ENCODE measurements around the gene CLASRP.

DNA sequence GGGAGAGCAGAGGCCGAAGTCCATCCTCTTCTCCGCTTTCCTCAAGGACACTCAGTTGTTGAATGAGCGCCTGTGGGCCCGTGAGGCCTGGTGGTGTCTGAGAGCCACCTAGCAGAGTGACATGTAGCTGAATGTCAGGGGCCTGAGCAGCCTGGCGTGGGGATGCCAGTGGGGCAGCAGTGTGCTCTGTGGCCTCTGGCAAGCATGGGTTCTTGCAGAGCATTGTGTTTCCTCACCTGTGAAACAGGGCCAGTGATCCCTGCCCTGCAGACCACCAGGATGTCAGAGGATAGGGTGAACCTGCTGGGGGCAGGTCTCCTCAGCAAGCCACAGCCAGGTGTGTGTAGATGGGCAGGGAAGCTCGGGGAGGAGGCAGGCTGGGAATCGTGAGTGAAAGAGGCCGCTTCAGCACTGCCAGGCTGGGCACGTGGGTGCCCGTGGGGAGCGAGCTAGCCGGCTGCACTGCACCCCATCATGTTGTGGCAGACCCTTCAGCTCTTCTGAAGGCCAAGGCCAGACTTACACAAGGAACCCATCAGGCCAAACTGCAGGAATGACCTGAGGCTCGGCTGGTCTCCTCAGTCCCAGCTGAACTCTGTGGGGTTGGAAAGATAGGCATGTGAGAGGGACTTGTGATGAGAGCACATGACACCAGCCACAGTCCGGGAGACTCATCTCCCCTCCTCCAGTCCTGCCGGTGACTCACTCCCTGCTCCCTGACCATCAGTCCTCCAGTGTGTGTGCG, 59.1 kb downstream of the CLASRP start:
- no peak for TF ChIP-seq TAF1 (IDR thresholded peaks at IDR 0.05; ENCODE audit: low read depth, low read length)
- no peak for TF ChIP-seq POLR2A (IDR thresholded peaks at IDR 0.05; ENCODE audit: low read depth, low read length)
- no peak for TF ChIP-seq POLR2AphosphoS5 (IDR thresholded peaks at IDR 0.05; ENCODE audit: low read depth, low read length)

Data from GM12891 (cell line).